HG03066 (cell line): ENCODE measurements around the gene PARP12.

Experiments used
- ATAC-seq: cut with Tn5 transposase; IDR thresholded peaks from one replicate; pipeline ENCODE4 v1.9.1; 2021; ENCODE audit warnings: low read depth; ENCODE audit not compliant: unreplicated experiment

Gene PARP12

DNA sequence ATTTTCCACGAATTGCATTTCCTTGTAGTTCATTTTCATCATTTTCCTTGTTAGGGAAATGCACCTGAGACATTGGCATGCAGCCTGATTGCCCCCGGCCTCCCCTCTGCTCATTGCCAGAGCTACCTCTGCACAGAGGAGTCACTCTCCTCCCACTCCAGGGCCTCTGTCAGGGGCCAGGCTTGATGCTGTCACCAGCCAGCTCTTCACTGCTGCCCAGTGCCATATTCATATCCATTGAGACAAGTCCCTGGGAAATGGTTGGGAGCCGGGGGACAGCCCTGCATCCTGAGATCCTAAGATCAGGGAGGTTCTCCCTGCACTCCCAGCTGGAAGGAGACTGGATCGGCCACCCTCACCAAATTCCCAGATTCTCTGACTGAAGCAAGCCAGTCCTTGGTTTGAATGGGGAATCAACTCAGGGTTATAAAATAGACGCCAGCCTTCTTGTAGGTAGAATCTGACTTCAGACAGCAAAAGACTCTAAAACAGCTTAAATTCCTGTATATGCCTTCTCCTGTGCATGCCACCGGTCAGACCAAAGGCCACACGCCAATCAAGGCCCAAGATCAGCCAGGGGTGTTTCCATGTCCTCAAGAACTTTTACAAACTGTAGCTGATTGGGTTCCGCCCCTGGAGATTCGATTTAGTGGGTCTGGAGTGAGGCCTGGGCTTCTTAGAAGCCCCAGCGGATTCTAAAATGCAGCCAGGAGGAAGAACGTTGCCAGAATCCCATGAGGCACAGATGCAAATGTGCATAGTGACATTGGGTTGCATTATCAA, 86.5 kb downstream of the PARP12 start:
- ATAC-seq, result no peak

DNA sequence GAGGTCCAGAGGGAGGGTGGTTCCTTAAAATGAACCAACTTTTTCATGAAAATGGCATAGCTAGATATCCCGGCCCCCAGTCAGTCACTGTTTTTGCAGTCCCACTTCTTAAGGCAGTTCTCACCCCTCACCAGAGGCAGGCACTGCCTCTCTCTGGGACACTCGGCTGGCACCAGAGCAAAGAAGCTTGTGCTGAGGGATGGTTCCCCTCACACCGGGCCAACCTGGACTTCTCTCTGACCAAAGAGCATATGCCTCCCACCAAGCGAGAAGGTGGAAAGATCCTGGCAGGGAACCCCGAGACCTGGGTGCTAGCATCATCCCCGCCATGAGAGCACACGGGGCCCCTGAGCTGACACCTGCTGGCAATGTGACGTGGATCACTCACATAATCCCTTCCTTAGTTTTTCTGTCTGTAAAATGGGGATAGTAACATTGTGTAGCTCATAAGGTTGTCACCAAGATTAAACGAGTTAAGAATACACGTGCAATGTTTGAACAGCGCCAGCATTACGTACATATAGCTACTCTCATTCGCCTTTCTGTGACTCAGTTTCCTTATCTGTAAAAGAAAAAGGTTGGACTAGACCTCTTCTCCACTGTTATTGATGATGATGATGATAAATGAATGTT, 88.5 kb downstream of the PARP12 start:
- ATAC-seq, result no peak
